Body of pancreas (tissue), 4 donors: ENCODE results near the gene ATG16L1. TPM values are rescaled to one million over a fixed set of nuclear protein-coding genes. Genes with fewer than 3 reads are reported as not detected.

Experiments used
- ATAC-seq: fragments of 150-250 bp; one replicate; pipeline ENCODE4 v1.9.1; 2016
- DNase-seq, 4 donors: peaks; one replicate each; pipeline ENCODE4 v3.0.0-alpha.2; 2019
- H3K27ac ChIP-seq, 4 donors: fragments of 200-600 bp; sonication (generic); 1 replicate in 3 of 4; 2 replicates in 1 of 4; pipeline versions ENCODE4 v1.5.1 to v1.6.1; 2016 to 2019; ENCODE audit warnings: mild to moderate bottlenecking in 1 of 4, mixed read lengths in 1 of 4, moderate library complexity in 1 of 4
- H3K27me3 ChIP-seq, 2 donors: fragments of 200-600 bp; sonication (generic); one replicate each; pipeline ENCODE4 v1.6.0; 2016; ENCODE audit warnings: mild to moderate bottlenecking in 1 of 2
- H3K36me3 ChIP-seq, 2 donors: fragments of 200-600 bp; sonication (generic); replicated peaks in 1 of 2; 2 replicates each; pipeline ENCODE4 v1.5.1; 2016; ENCODE audit warnings: low read depth in 2 of 2; ENCODE audit not compliant: insufficient read depth in 1 of 2
- H3K4me1 ChIP-seq: fragments of 200-600 bp; sonication (generic); one replicate; pipeline ENCODE4 v1.6.0; 2016
- H3K4me3 ChIP-seq, 2 donors: fragments of 200-600 bp; sonication (generic); 1 replicate in 1 of 2; 2 replicates in 1 of 2; pipeline ENCODE4 v1.5.1; 2016 to 2019
- H3K9me3 ChIP-seq, 3 donors: fragments of 200-600 bp; sonication (generic); 1 replicate in 2 of 3; 2 replicates in 1 of 3; pipeline ENCODE4 v1.5.1; 2016
- POLR2A ChIP-seq, 3 donors: fragments of 450-650 bp; IDR thresholded peaks; one replicate each; pipeline ENCODE4 v1.6.1; 2016; ENCODE audit warnings: antibody characterized with exemption in 3 of 3, mild to moderate bottlenecking in 2 of 3
- WGBS, 2 donors: methylation state at CpG; one replicate each; pipeline ENCODE4 v1.1.5; 2017; 5-methylcytosine and 5-hydroxymethylcytosine counted together
- intact Hi-C: fragments of 100-400 bp; cut with DNase I; formaldehyde crosslinking; loops from one replicate; pipeline ENCODE4 v1.15.1; 2023
- total RNA-seq, 2 donors: library from RNA; depleted of rRNA; stranded (reverse); fragments of >200 nt; gene quantifications; one replicate each; pipeline ENCODE4 v1.1.0, GENCODE V29; 2016
- TF ChIP-seq, protein P1 (sequence below), 7 experiments: fragments of 450-650 bp in 4 of 7; fragments of 200-600 bp in 3 of 7; sonication (generic) in 3 of 7; IDR thresholded peaks; one replicate each; pipeline ENCODE4 v1.5.1; 2016 to 2019; ENCODE audit warnings: antibody characterized with exemption in 7 of 7

Gene ATG16L1
- total RNA-seq, 2 donors from 2014 or later: 23.7 to 29.1 TPM

DNA sequence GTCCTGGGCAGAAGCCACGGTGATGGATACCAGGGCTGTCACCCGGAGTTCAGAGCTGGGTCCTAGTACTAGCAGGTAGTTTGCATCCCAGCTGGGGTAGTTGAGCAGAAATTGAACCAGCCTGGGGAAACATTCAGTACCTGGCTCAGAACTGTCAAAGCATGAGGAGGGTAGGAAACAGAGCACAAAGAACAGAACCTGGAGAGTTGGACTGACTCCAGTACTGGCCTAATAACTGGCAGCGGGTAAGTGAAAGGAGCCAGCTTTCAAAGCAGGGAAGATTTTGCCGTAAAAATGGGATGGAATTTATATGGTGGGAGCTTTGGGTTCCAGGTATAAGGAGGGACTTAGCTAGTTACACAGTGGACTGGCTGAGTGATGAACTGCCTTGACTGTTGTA, 23.8 kb downstream of the ATG16L1 start:
- H3K4me1 ChIP-seq: peaks cover 21% of the 10 kb centered on the region
- H3K36me3 ChIP-seq: peaks cover 25 to 27% of the 10 kb centered on the region in 2 donors
- no peak overlapping the region for H3K27ac ChIP-seq
- no peak for TF ChIP-seq POLR2A (IDR thresholded peaks at IDR 0.05)
- TF ChIP-seq, protein P1, sequence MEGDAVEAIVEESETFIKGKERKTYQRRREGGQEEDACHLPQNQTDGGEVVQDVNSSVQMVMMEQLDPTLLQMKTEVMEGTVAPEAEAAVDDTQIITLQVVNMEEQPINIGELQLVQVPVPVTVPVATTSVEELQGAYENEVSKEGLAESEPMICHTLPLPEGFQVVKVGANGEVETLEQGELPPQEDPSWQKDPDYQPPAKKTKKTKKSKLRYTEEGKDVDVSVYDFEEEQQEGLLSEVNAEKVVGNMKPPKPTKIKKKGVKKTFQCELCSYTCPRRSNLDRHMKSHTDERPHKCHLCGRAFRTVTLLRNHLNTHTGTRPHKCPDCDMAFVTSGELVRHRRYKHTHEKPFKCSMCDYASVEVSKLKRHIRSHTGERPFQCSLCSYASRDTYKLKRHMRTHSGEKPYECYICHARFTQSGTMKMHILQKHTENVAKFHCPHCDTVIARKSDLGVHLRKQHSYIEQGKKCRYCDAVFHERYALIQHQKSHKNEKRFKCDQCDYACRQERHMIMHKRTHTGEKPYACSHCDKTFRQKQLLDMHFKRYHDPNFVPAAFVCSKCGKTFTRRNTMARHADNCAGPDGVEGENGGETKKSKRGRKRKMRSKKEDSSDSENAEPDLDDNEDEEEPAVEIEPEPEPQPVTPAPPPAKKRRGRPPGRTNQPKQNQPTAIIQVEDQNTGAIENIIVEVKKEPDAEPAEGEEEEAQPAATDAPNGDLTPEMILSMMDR (IDR thresholded peaks at IDR 0.05): no peak
- ATAC-seq (no peak), DNase-seq (no peak)
- intact Hi-C loops: no loop called here
- no peaks in the 10 kb centered on the region for H3K27me3 ChIP-seq
- no peaks in the 10 kb centered on the region for H3K9me3 ChIP-seq
- WGBS, 2 donors: 77 to 86% methylated on average over 4 of the region's 4 CpGs
- H3K4me3 ChIP-seq: no peak overlapping the region

DNA sequence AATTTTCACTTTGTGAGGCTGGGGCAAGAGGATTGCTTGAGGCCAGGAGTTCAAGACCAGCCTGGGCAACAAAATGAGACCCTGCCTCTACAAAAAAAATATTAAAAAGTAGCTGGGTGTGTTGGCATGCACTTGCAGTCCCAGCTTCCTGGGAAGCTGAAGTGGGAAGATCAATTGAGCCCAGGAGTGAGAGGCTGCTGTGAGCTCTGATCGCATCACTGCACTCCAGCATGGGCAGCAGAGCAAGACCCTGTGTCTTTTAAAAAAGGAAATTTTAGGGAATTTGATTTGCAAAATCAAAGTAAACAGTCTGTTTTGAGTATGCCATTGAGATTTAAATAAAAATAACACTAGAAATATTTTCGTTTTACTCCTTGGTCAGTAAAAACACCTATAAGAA, 27.4 kb downstream of the ATG16L1 start:
- peaks cover 18 to 36% of the 10 kb centered on the region in 2 donors for H3K36me3 ChIP-seq
- no peak for DNase-seq
- intact Hi-C loops: no loop called here

GRCh38 chr2:233280114-233280693, 28.7 kb downstream of the ATG16L1 start:
- Histone ChIP-seq H3K4me3 (no peak overlapping the region), H3K4me1 (no peaks in the 10 kb centered on the region), H3K27ac (no peak overlapping the region), H3K9me3 (no peaks in the 10 kb centered on the region), H3K27me3 (no peaks in the 10 kb centered on the region), H3K36me3 (peaks cover 13 to 39% of the 10 kb centered on the region in 2 donors)
- TF ChIP-seq, protein P1 (IDR thresholded peaks at IDR 0.05): no peak
- no peak for TF ChIP-seq POLR2A (IDR thresholded peaks at IDR 0.05)
- ATAC-seq (no peak), DNase-seq (no peak)
- 68 to 73% methylated on average over 4 of the region's 4 CpGs for WGBS, 2 donors
- intact Hi-C loops: no loop called here

More for the DNA sequence above, 27.4 kb downstream of the ATG16L1 start:
- H3K4me1 ChIP-seq: no peaks in the 10 kb centered on the region
- no peaks in the 10 kb centered on the region for H3K9me3 ChIP-seq
- 87 to 92% methylated on average over 2 of the region's 2 CpGs for WGBS, 2 donors
- TF ChIP-seq POLR2A (IDR thresholded peaks at IDR 0.05): no peak
- TF ChIP-seq, protein P1 (IDR thresholded peaks at IDR 0.05): no peak
- H3K27me3 ChIP-seq: no peaks in the 10 kb centered on the region
- H3K4me3 ChIP-seq: no peak overlapping the region
- no peak for ATAC-seq
- H3K27ac ChIP-seq: no peak overlapping the region

DNA sequence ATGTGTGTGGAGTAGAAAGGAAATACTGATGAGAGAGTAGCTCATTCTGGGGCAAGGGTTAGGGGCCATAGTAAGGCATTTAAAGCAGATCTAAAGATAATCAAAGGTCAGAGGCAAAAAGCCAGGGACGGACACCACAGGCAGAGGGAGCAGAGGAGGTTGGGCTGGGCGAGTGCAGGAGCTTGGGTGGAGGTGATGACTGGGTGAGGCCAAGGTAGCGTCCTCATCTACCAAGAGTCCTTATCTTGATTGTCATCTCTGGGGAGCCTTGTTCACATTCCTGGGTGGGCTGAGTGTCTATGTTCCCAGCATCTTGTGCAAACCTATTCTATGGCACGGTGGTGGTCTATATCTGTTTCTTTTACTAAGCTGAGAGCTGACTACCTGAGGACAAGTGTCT, 30.1 kb downstream of the ATG16L1 start:
- no peaks in the 10 kb centered on the region for H3K27me3 ChIP-seq
- DNase-seq (no peak), ATAC-seq (no peak)
- no peak overlapping the region for H3K4me3 ChIP-seq
- no peaks in the 10 kb centered on the region for H3K9me3 ChIP-seq
- intact Hi-C loops: no loop called here
- WGBS, 2 donors: 88 to 91% methylated on average over 4 of the region's 4 CpGs
- peaks cover 8 to 44% of the 10 kb centered on the region in 2 donors for H3K36me3 ChIP-seq
- H3K4me1 ChIP-seq: no peaks in the 10 kb centered on the region
- TF ChIP-seq, protein P1 (IDR thresholded peaks at IDR 0.05): no peak
- TF ChIP-seq POLR2A (IDR thresholded peaks at IDR 0.05): no peak
- no peak overlapping the region for H3K27ac ChIP-seq

GRCh38 chr2:233281992-233282603, 30.6 kb downstream of the ATG16L1 start:
- no peak for DNase-seq
- TF ChIP-seq POLR2A (IDR thresholded peaks at IDR 0.05): no peak
- TF ChIP-seq, protein P1 (IDR thresholded peaks at IDR 0.05): no peak
- Histone ChIP-seq H3K36me3 (peaks cover 12 to 44% of the 10 kb centered on the region in 2 donors), H3K9me3 (no peaks in the 10 kb centered on the region), H3K4me1 (no peaks in the 10 kb centered on the region), H3K4me3 (no peak overlapping the region), H3K27me3 (no peaks in the 10 kb centered on the region), H3K27ac (no peak overlapping the region)
- ATAC-seq: no peak
- intact Hi-C loops: no loop called here
- 87 to 93% methylated on average over 6 of the region's 6 CpGs for WGBS, 2 donors
